Epidermal melanocyte (primary cell): ENCODE measurements around the gene IGFL2.
"Not testable (repeated sequence)": the region's sequence is repeated elsewhere in the genome, so short reads cannot be mapped to it uniquely, and the experiment has no call there.

Source experiments
- DNase-seq: peaks from one replicate; pipeline ENCODE4 v3.0.0; 2011; ENCODE audit warnings: low spot score; ENCODE audit not compliant: insufficient read length

IGFL2 gene

DNA sequence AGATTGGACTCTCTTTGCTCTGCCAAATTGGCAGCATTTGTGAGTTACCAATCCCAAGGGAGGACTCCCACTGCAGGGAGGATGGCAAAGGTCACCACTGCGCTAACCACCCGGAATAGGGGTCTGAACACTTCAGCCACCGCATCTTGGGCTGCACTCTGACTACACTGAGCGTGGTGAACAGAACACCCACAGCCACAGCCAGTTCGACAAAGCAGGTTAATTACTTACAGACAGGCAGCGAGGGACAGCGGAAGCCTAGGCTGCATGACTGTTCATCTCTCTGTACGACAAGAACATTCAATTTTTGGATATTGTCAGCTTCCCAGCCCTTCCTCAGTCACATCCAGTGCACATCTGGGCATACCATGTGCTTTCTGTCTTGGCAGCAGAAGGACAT, 59.8 kb downstream of the IGFL2 start:
- DNase-seq: not testable (repeated sequence)

DNA sequence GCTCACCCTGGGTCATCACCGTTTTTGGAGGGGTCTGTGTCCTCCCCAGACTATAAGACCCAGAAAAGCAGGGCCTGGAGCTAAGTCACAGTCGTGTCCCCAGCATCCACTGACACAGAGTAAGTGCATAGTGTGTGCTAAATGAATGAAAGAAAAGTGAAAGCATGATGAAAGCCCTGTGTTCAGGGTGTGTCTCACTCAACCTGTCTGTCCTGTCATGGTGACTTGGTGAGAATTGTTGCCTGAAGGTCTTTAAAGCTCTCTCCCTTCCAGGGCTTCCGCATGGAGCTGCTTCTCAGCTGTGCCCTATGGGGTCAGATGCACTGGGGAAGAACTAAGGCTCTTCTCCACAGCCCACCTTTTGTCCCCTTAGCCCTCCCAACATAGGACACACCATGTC, 61.0 kb downstream of the IGFL2 start:
- no peak for DNase-seq

DNA sequence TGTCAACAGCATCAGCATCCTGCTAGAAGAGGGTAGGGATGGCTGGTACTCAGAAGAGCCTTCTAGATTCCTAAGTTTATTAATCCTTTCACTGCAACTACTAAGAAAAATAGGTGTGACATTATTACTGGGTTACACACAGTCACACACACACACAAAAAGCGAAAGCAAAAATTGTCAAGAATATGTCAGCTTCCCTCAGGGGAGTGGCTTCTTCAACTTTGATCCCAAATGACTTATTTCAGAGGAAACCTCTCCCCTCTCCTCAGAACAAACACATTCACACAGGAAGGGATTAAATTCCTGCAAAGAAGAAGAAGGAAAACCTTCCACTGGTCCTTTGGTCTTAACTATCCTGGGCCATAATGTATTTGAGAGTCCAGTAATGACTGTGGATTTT, 61.4 kb downstream of the IGFL2 start:
- no peak for DNase-seq

GRCh38 chr19:46210669-46211068, 62.6 kb downstream of the IGFL2 start:
- no peak for DNase-seq
